Right ventricle myocardium superior (tissue), 1 donor: ENCODE data around the gene CD27. TPM values are rescaled to one million over a fixed set of nuclear protein-coding genes. Genes with fewer than 3 reads are reported as not detected.

Experiments
- ATAC-seq: fragments of 200-7000 bp; cut with Tn5 transposase; one replicate; pipeline ENCODE4 v1.9.1; 2020; ENCODE audit warnings: mild to moderate bottlenecking; ENCODE audit not compliant: poor library complexity
- DNase-seq: peaks from one replicate; pipeline ENCODE4 v3.0.0-alpha.2; 2020
- intact Hi-C: fragments of 100-400 bp; cut with DNase I; formaldehyde crosslinking; loops from one replicate; pipeline ENCODE4 v1.11.2; 2022
- total RNA-seq: library from RNA; stranded (reverse); fragmentation: NEBNext Ultra II Directional; extraction: Animal tissue kit (Norgen Biotek cat#: 25700); gene quantifications from one replicate; pipeline ENCODE4 v1.2.1, GENCODE V29; 2021
- donor health status: DM: no; HTN: yes; CAD: no; lungs with severe emphysema.

Gene CD27
- total RNA-seq, 1 donor from 2014 or later = 0.30 TPM

GRCh38 chr12:6430124-6430989, 14.4 kb upstream of the CD27 start:
- intact Hi-C loops = no loop called here
- peak; percentile 84 for DNase-seq
- peak; percentile 86 for ATAC-seq

GRCh38 chr12:6432991-6433390, 11.8 kb upstream of the CD27 start:
- DNase-seq (no peak), ATAC-seq (no peak)
- intact Hi-C loops = no loop called here

GRCh38 chr12:6434205-6435140, 10.3 kb upstream of the CD27 start:
- no peak for DNase-seq
- intact Hi-C loops = no loop called here
- no peak for ATAC-seq

- intact Hi-C loops = no loop called here
- DNase-seq (no peak), ATAC-seq (no peak)
Measured at GRCh38 chr12:6435961-6436715, 8.6 kb upstream of the CD27 start.

- ATAC-seq = no peak
- intact Hi-C loops = no loop called here
- DNase-seq = no peak
Measured at GRCh38 chr12:6437586-6437985, 7.2 kb upstream of the CD27 start.

GRCh38 chr12:6438345-6438744, 6.4 kb upstream of the CD27 start:
- ATAC-seq (no peak), DNase-seq (no peak)
- intact Hi-C loops = no loop called here

- ATAC-seq = no peak
- intact Hi-C loops = no loop called here
- DNase-seq = no peak
Measured at GRCh38 chr12:6440391-6440790, 4.4 kb upstream of the CD27 start.

- DNase-seq (no peak), ATAC-seq (no peak)
- intact Hi-C loops = no loop called here
Measured at GRCh38 chr12:6442836-6443235, 1.9 kb upstream of the CD27 start.

- DNase-seq (no peak), ATAC-seq (no peak)
- intact Hi-C loops = no loop called here
Measured at GRCh38 chr12:6443361-6443983, 1.3 kb upstream of the CD27 start.

GRCh38 chr12:6444031-6444430, 724 bp upstream of the CD27 start:
- intact Hi-C loops = no loop called here
- no peak for ATAC-seq
- DNase-seq = no peak

GRCh38 chr12:6450091-6450868, 5.5 kb downstream of the CD27 start:
- no peak for ATAC-seq
- intact Hi-C loops = no loop called here
- no peak for DNase-seq

GRCh38 chr12:6450869-6451347, 6.2 kb downstream of the CD27 start:
- no peak for DNase-seq

GRCh38 chr12:6451348-6452244, 6.8 kb downstream of the CD27 start, which contains the start of gene TAPBPL:
TAPBPL (plus strand) TSS chr12:6452042; CDS start chr12:6452249, 207 bp downstream.
- intact Hi-C loops = no loop called here
- DNase-seq (peak; percentile 91), ATAC-seq (peak; percentile 95)

More at GRCh38 chr12:6450869-6451347, 6.2 kb downstream of the CD27 start:
- peak; percentile 1 for ATAC-seq
- intact Hi-C loops = no loop called here

GRCh38 chr12:6452245-6452943, 7.6 kb downstream of the CD27 start:
- intact Hi-C loops = no loop called here
- ATAC-seq = peak; percentile 37
- no peak for DNase-seq

- DNase-seq (peak; percentile 68), ATAC-seq (peak; percentile 2)
- intact Hi-C loops = no loop called here
Measured at GRCh38 chr12:6452944-6453630, 8.3 kb downstream of the CD27 start.
